GM12878 (cell line): ENCODE measurements around the gene AFTPH. TPM values are rescaled to one million over a fixed set of nuclear protein-coding genes. Genes with fewer than 3 reads are reported as not detected.

Experiments used
- BACH1 ChIP-seq: fragments of 450-650 bp; IDR thresholded peaks from 2 replicates; pipeline ENCODE4 v1.6.1; 2017; ENCODE audit warnings: mild to moderate bottlenecking, borderline replicate concordance
- BCL3 ChIP-seq: IDR thresholded peaks from 2 replicates; pipeline ENCODE4 v1.6.1; 2011; ENCODE audit warnings: borderline replicate concordance, low read depth, mild to moderate bottlenecking, moderate library complexity, low read length; ENCODE audit not compliant: insufficient read depth, poor library complexity, severe bottlenecking
- CHD2 ChIP-seq: IDR thresholded peaks from 2 replicates; pipeline ENCODE4 v1.6.1; 2011; ENCODE audit warnings: low read depth, low read length, improper control_type of control experiment, borderline replicate concordance
- CREM ChIP-seq: IDR thresholded peaks from 2 replicates; pipeline ENCODE4 v1.6.1; 2014; ENCODE audit warnings: antibody characterized with exemption, low read depth
- HDGF ChIP-seq: fragments of 450-650 bp; IDR thresholded peaks from 2 replicates; pipeline ENCODE4 v1.6.1; 2016; ENCODE audit warnings: antibody characterized with exemption
- IRF5 ChIP-seq: fragments of 450-650 bp; IDR thresholded peaks from 2 replicates; pipeline ENCODE4 v1.6.1; 2017; ENCODE audit warnings: borderline replicate concordance
- KLF5 ChIP-seq: fragments of 450-650 bp; IDR thresholded peaks from 2 replicates; pipeline ENCODE4 v1.6.1; 2014; ENCODE audit warnings: mild to moderate bottlenecking; ENCODE audit not compliant: partially characterized antibody
- MEF2B ChIP-seq: fragments of 450-650 bp; IDR thresholded peaks from 2 replicates; pipeline ENCODE4 v1.6.1; 2018; ENCODE audit warnings: mild to moderate bottlenecking, moderate library complexity; ENCODE audit not compliant: partially characterized antibody, poor library complexity, severe bottlenecking
- NR2F1 ChIP-seq: fragments of 450-650 bp; conservative IDR thresholded peaks from 2 replicates; pipeline ENCODE4 v1.6.1; 2017; ENCODE audit warnings: mild to moderate bottlenecking
- PBX3 ChIP-seq: IDR thresholded peaks from 2 replicates; pipeline ENCODE4 v1.6.1; 2011; ENCODE audit warnings: mild to moderate bottlenecking, low read depth, low read length, moderate library complexity; ENCODE audit not compliant: insufficient replicate concordance
- SMAD5 ChIP-seq: IDR thresholded peaks from 2 replicates; pipeline ENCODE4 v1.6.1; 2016; ENCODE audit warnings: antibody characterized with exemption, low read depth
- polyA plus RNA-seq, 11 experiments: library from polyadenylated mRNA; depleted of rRNA in 4 of 11; unstranded in 6 of 11; stranded (reverse) in 5 of 11; fragments of >200 nt; fragmentation: Nextera tagmentation in 4 of 11; fragmentation: Illumina TruSeq in 1 of 11; extraction: Ambion mirVana in 4 of 11; extraction: Trizol in 1 of 11; gene quantifications; 1 replicate in 1 of 11; 2 replicates in 10 of 11; pipeline versions ENCODE4 v1.2.1 to v1.2.3, GENCODE V29; 2011 to 2016; ENCODE audit warnings: inconsistent platforms in 2 of 11, missing spikeins in 2 of 11, low read depth in 1 of 11
- total RNA-seq, 4 experiments: library from RNA; depleted of rRNA in 3 of 4; stranded (reverse); fragments of >200 nt in 3 of 4; fragmentation: Illumina TruSeq in 1 of 4; extraction: Trizol in 1 of 4; gene quantifications; 2 replicates each; pipeline versions ENCODE4 v1.2.1 to v1.2.3, GENCODE V29; 2013 to 2021

Gene AFTPH
- total and polyA plus RNA-seq, 10 of the 15 experiments (the other 5 are each of a cell fraction or from before 2014, with no cell fraction given) = 25.6 to 77.3 (median 39.5) TPM

- TF ChIP-seq MEF2B (no peak), IRF5 (no peak), PBX3 (no peak), NR2F1 (no peak), CREM (no peak), HDGF (no peak), BCL3 (no peak), CHD2 (no peak), KLF5 (no peak), BACH1 (no peak), SMAD5 (no peak)
Observed at GRCh38 chr2:64615192-64615763, 91.2 kb downstream of the AFTPH start (continued).
